Activated T-helper 1 cell treated with Interleukin-2 at 50 U/mL for 16 hours (primary cell): ENCODE measurements around the gene SRSF7.

Experiments used
- DNase-seq: peaks from one replicate; pipeline ENCODE4 v3.0.0-alpha.2; 2020; ENCODE audit warnings: low read depth

SRSF7 gene

DNA sequence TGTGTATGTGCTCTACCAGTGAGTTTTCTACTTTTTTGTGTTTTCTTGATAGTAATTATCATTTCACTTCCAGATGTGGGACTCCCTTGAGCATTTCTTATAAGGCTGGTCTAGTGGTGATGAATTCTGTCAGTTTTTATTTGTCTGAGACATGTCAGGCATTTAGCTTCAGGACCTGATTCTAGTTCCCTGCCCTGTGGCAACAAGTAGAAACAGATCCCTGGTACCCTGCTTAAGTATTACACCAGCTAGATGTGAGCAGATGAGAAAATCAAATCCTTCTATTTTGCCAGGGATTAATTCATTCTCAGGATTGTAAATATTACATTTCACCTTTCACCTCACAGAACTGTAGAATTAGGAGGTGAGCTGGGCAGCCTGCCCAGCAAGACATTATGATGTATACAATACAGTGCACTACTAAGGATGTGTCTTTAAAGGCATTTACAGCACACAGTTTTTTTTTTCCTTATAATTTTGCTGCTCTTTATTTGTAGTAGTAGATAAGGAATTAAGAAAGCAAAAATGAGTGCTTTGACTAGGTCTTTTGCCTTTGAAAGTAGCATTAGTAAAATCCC lies 50.2 kb downstream of the SRSF7 start:
- DNase-seq: no peak

DNA sequence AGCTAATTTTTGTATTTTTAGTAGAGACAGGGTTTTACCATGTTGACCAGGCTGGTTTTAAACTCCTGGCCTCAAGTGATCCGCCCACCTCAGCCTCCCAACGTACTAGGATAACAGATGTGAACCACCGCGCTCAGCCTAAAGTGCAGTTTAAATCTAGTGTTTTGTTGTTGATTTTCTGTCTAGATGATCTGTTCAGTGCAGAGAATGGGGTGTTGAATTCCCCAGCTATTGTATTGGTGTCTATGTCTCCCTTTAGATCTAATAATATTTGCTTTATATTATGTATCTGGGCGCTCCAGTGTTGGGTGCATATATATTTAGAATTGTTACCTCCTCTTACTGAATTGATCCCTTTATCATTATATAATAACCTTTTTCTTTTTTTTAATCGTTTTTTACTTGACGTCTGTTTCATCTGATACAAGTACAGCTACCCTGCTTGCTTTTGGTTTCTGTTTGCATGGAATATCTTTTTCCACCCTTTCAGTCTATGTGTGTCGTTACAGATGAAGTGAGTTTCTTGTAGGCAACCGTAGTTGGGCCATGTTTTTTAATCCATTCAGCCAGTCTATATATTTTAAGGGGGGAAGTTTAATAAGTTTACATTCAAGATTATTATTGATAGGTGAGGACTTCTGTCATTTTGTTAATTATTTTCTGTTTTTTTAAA lies 50.9 kb downstream of the SRSF7 start:
- DNase-seq: no peak

DNA sequence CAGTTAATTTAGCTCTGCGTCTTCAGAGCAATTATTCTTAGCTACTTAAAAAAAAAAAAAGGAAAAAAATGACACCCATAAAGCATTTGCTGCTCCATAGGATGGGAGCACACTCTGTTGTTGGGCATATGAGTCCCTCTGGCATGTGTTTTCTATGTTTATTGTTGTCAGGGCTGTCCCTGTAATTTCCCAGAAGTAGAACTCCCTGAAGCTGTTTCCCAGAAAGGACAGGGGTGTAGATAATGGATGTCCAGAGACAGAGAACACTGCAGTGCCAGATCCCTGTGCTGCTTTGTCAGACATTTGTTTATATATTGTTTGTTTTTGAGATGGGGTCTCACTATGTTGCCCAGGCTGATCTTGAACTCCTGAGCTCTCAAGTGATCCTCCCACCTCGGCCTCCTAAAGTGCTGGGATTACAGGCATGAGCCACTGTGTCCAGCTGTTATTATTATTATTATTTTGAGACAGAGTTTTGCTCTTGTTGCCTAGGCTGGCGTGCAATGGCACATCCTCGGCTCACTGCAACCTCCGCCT lies 52.6 kb downstream of the SRSF7 start:
- no peak for DNase-seq

DNA sequence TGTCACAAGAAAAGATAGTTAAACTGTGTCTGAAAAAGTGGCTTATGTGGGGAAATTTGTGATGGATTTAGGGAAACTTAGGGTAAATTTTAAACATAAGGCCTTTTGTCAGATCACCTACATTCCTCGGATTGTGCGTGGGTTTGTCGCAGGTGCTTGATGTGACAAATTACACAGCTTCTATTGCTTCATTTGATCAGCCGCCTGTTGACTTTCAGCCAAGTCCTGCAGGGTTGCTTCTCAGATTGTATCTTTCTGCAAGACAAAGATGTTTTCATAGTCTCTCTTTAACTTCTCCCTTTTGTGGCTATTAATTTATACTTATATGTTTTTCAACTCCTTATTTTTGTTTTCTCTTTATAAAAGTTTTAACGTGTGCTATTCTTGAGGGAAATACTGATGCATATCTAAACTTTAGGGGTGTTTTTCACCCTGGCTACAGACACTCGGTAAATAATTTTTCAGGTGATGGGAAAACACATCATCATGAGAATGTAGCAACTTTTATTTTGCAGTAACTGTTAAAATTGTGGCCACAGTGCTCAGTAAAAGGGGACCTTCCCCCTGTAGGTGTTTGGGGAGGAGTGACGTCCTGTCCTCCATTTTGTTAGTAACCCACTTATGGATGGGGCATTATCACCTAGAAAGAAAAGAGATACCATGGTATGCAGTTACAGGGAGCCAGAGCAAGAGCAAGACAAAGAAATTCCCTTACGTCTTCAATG lies 53.9 kb downstream of the SRSF7 start:
- no peak for DNase-seq
